GM18511 (cell line): ENCODE data around the gene RBMY1B.
"Not testable (repeated sequence)": the region's sequence is repeated elsewhere in the genome, so short reads cannot be mapped to it uniquely, and the experiment has no call there.

Experiments
- ATAC-seq: cut with Tn5 transposase; IDR thresholded peaks from one replicate; pipeline ENCODE4 v1.9.1; 2021; ENCODE audit warnings: mild to moderate bottlenecking, moderate library complexity; ENCODE audit not compliant: unreplicated experiment

The RBMY1B gene

DNA sequence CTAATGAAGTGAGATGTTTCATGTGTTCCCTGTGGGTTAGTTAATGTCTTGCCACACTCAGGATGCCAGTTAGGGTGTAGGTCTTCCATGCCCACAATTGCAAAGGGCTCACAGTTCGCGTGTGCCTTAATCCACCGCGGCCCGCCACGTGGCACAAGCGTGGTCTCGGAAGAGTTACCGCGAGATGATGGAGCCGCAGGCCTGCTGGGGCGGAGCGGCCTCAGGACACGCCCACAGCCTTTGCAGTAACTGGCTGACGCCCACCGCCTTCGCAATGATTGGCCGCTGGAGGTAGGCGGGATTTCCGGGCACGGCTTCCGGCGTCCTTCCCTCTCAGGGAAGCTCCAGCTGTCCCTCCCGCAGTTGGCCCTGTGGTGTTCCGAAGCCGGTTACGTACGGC lies at the start of gene RBMY1B:
Gene RBMY1B, plus strand, starts transcription at position 301 of the 400 bp plus-strand sequence. CDS start 2,013 bp downstream, outside the sequence.
- ATAC-seq, result not testable (repeated sequence)

DNA sequence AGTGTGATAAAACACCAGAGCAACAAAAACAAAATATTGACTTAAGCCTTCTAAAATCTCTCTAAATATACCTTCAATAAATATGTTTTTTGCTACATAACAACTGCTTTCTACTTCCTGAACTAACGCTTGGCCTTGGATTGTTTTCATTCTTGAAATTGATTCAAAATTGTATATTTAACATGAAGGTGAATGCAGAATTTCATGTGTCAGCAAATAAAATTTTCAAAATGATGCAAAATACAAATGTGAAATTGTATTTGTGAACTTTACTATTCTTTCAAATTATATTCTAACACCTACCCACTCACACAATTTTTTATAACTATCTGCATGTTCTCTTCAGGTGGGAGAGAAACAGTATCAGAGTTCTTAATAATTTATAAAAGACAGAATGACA lies 48.2 kb upstream of the RBMY1B start:
- ATAC-seq, result not testable (repeated sequence)

DNA sequence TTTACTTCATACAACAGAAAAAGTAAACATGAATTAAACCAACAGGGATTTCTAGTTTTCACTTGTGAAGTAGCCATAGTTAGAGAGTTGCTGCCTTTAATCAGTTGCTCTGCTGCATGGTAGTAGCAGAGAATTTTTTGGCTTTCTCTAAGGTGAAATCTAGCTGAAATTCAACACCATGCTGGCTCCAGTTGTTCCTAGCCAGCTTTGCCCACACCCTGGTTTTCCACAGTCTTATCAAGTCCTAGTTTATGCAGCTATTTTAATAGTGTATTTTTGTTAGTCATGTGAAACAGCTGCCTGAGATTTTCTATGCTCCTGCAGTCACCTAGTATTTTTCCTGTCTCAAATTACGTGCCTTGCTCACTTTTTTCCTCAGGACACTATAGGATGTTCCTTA lies 28.2 kb upstream of the RBMY1B start:
- no peak for ATAC-seq

DNA sequence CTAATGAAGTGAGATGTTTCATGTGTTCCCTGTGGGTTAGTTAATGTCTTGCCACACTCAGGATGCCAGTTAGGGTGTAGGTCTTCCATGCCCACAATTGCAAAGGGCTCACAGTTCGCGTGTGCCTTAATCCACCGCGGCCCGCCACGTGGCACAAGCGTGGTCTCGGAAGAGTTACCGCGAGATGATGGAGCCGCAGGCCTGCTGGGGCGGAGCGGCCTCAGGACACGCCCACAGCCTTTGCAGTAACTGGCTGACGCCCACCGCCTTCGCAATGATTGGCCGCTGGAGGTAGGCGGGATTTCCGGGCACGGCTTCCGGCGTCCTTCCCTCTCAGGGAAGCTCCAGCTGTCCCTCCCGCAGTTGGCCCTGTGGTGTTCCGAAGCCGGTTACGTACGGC lies 23.4 kb downstream of the RBMY1B start, which contains the start of gene RBMY1A1:
Gene RBMY1A1, plus strand, starts transcription at position 301 of the 400 bp plus-strand sequence. CDS start 2,013 bp downstream, outside the sequence.
- not testable (repeated sequence) for ATAC-seq

DNA sequence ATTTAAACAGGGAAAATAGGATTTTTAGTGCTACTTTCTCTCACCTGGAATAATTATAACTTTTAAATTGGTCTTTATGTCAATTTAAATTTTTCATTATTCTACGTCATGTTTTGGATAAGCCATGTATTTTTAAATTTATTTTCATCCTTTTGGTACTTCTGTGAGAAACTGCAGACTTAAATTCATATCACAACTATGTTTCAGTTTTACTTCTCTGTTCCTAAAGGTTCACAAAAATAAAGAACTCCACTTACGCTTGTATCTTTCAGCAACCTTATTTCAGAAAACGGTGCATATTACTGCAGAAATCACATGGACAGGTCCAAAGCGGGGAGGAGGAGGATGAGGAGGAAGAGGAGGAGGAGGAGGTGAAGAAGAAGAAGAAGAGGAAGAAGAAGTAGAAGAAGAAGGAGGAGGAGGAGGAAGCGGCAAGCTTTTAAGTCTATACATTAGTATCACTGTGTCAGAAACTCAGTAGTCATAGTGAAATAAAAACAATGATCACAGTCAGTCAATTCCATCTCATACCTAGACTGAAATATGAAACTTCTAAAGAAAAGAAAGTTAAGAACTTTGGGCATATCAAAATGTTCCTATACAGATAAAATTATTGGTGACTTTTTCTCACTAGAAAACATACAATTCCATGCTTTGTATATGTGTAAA lies 48.3 kb downstream of the RBMY1B start:
- not testable (repeated sequence) for ATAC-seq
